WTC11 (cell line): ENCODE data around the gene NMU.

Experiments used
- CBFB ChIP-seq: sonication (generic); formaldehyde crosslinking; IDR thresholded peaks from 2 replicates; pipeline ENCODE4 v1.8.1; 2022; ENCODE audit warnings: mild to moderate bottlenecking, low read depth, missing genetic modification reagents
- ZNF671 ChIP-seq: fragments of 250-450 bp; sonication (Bioruptor Pico); IDR thresholded peaks from 2 replicates; pipeline ENCODE4 v1.8.0; 2021; ENCODE audit warnings: mild to moderate bottlenecking
- TF ChIP-seq, protein P1 (sequence below): sonication (generic); formaldehyde crosslinking; IDR thresholded peaks from 2 replicates; pipeline ENCODE4 v1.8.1; 2022; ENCODE audit warnings: low read depth, missing genetic modification reagents, borderline replicate concordance
- TF ChIP-seq, protein P2 (sequence below): fragments of 200-600 bp; IDR thresholded peaks from 2 replicates; pipeline ENCODE4 v1.8.0; 2022; ENCODE audit warnings: antibody characterized with exemption

DNA sequence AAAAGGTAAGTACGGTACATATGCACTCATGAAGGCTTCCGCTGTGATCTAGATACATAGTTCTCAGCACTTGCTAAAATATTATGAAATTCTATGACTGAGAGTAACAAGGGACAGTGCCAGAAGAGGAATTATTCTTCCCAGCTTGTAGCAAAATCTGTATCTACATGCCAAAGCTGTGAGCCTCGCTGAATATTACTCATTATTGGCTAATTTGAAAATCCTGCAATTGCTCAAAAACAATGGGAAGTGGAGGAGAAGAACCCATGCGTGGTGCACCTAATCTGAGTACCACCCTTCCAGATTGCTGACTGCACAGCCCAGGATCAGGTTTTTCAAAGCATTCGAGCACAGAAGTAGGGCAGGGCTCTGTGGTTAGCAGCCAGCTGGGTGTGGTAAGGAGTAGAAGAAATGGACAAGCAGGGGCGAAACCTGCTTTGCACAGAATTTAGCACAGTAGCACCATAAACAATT is 26.7 kb downstream of the NMU start:
- TF ChIP-seq, protein P1, sequence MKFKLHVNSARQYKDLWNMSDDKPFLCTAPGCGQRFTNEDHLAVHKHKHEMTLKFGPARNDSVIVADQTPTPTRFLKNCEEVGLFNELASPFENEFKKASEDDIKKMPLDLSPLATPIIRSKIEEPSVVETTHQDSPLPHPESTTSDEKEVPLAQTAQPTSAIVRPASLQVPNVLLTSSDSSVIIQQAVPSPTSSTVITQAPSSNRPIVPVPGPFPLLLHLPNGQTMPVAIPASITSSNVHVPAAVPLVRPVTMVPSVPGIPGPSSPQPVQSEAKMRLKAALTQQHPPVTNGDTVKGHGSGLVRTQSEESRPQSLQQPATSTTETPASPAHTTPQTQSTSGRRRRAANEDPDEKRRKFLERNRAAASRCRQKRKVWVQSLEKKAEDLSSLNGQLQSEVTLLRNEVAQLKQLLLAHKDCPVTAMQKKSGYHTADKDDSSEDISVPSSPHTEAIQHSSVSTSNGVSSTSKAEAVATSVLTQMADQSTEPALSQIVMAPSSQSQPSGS (CRISPR knock-in tag) = no peak
- TF ChIP-seq, protein P2, sequence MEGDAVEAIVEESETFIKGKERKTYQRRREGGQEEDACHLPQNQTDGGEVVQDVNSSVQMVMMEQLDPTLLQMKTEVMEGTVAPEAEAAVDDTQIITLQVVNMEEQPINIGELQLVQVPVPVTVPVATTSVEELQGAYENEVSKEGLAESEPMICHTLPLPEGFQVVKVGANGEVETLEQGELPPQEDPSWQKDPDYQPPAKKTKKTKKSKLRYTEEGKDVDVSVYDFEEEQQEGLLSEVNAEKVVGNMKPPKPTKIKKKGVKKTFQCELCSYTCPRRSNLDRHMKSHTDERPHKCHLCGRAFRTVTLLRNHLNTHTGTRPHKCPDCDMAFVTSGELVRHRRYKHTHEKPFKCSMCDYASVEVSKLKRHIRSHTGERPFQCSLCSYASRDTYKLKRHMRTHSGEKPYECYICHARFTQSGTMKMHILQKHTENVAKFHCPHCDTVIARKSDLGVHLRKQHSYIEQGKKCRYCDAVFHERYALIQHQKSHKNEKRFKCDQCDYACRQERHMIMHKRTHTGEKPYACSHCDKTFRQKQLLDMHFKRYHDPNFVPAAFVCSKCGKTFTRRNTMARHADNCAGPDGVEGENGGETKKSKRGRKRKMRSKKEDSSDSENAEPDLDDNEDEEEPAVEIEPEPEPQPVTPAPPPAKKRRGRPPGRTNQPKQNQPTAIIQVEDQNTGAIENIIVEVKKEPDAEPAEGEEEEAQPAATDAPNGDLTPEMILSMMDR = no peak
- TF ChIP-seq CBFB = no peak
- TF ChIP-seq ZNF671 (CRISPR knock-in tag) = no peak
